A673 (cell line): ENCODE data around the gene SLC14A1.

Experiments
- CTCF ChIP-seq: fragments of 300-800, 200-600 bp; sonication (generic); conservative IDR thresholded peaks from 2 replicates; pipeline ENCODE4 v1.5.1; 2017; ENCODE audit warnings: low read depth, mild to moderate bottlenecking, antibody characterized with exemption, low read length, moderate library complexity, mixed read lengths
- EZH2 ChIP-seq: fragments of 200-600 bp; sonication (generic); IDR thresholded peaks from 2 replicates; pipeline ENCODE4 v1.6.1; 2017; ENCODE audit warnings: borderline replicate concordance, low read depth, mild to moderate bottlenecking, mixed read lengths, antibody characterized with exemption, low read length; ENCODE audit not compliant: poor library complexity, severe bottlenecking

- TF ChIP-seq CTCF (no peak), EZH2 (no peak)
Measured at GRCh38 chr18:45738660-45739059, 14.7 kb downstream of the SLC14A1 start.
